ENCODE measurements around the gene SGCE. TPM values are rescaled to one million over a fixed set of nuclear protein-coding genes. Genes with fewer than 3 reads are reported as not detected.

The SGCE gene
- total RNA-seq, 3 donors from 2014 or later, result 6.8 to 70.2 (median 6.8) TPM

GRCh38 chr7:94602181-94602580 is 53.8 kb downstream of the SGCE start:
- no peak for TF ChIP-seq CTCF (IDR thresholded peaks at IDR 0.05)
- no peak for ATAC-seq
- intact Hi-C loops (cut with DNase I, micrococcal nuclease), result no loop called here
- Histone ChIP-seq H3K4me3 (no peak overlapping the region), H3K36me3 (ENCODE audit: low read depth) (no peaks in the 10 kb centered on the region), H3K4me1 (ENCODE audit: low read depth) (no peaks in the 10 kb centered on the region), H3K9me3 (no peaks in the 10 kb centered on the region)
- DNase-seq, result no peak

GRCh38 chr7:94600267-94600666 is 55.7 kb downstream of the SGCE start:
- Histone ChIP-seq H3K36me3 (ENCODE audit: low read depth) (no peaks in the 10 kb centered on the region), H3K4me1 (ENCODE audit: low read depth) (no peaks in the 10 kb centered on the region), H3K9me3 (no peaks in the 10 kb centered on the region), H3K4me3 (no peak overlapping the region)
- intact Hi-C loops (cut with DNase I, micrococcal nuclease), result no loop called here
- TF ChIP-seq CTCF (IDR thresholded peaks at IDR 0.05), result no peak
- DNase-seq, result no peak
- no peak for ATAC-seq

- ATAC-seq, result no peak
Measured at GRCh38 chr7:94595717-94596116, 60.2 kb downstream of the SGCE start.

GRCh38 chr7:94594882-94595281 is 61.1 kb downstream of the SGCE start:
- Histone ChIP-seq H3K4me1 (ENCODE audit: low read depth) (no peaks in the 10 kb centered on the region), H3K9me3 (no peaks in the 10 kb centered on the region), H3K4me3 (no peak overlapping the region), H3K36me3 (ENCODE audit: low read depth) (no peaks in the 10 kb centered on the region)
- ATAC-seq (peak; percentile 43), DNase-seq (no peak)
- intact Hi-C loops (cut with DNase I, micrococcal nuclease), result no loop called here
- no peak for TF ChIP-seq CTCF (IDR thresholded peaks at IDR 0.05)

More at GRCh38 chr7:94595717-94596116, 60.2 kb downstream of the SGCE start:
- H3K9me3 ChIP-seq, result no peaks in the 10 kb centered on the region
- no peak for TF ChIP-seq CTCF (IDR thresholded peaks at IDR 0.05)
- no peaks in the 10 kb centered on the region for H3K4me1 ChIP-seq (ENCODE audit: low read depth)
- no peak for DNase-seq
- no peak overlapping the region for H3K4me3 ChIP-seq
- H3K36me3 ChIP-seq (ENCODE audit: low read depth), result no peaks in the 10 kb centered on the region
- intact Hi-C loops (cut with DNase I, micrococcal nuclease), result no loop called here

GRCh38 chr7:94591176-94591575 is 64.8 kb downstream of the SGCE start:
- Histone ChIP-seq H3K9me3 (no peaks in the 10 kb centered on the region), H3K4me3 (no peak overlapping the region), H3K4me1 (ENCODE audit: low read depth) (no peaks in the 10 kb centered on the region), H3K36me3 (ENCODE audit: low read depth) (no peaks in the 10 kb centered on the region)
- ATAC-seq, result no peak
- DNase-seq, result no peak
- intact Hi-C loops (cut with DNase I, micrococcal nuclease), result no loop called here
- TF ChIP-seq CTCF (IDR thresholded peaks at IDR 0.05), result no peak

- ATAC-seq, result no peak
- Histone ChIP-seq H3K9me3 (no peaks in the 10 kb centered on the region), H3K36me3 (ENCODE audit: low read depth) (no peaks in the 10 kb centered on the region), H3K4me1 (ENCODE audit: low read depth) (no peaks in the 10 kb centered on the region), H3K4me3 (no peak overlapping the region)
- intact Hi-C loops (cut with DNase I, micrococcal nuclease), result no loop called here
- no peak for DNase-seq
- no peak for TF ChIP-seq CTCF (IDR thresholded peaks at IDR 0.05)
Measured at GRCh38 chr7:94590526-94591162, 65.3 kb downstream of the SGCE start.

Measured in mucosa of descending colon (tissue), 3 donors.